ENCODE data around the gene CAMK2D. TPM values are rescaled to one million over a fixed set of nuclear protein-coding genes. Genes with fewer than 3 reads are reported as not detected.

The CAMK2D gene
- polyA plus RNA-seq, 2 of the 4 experiments (the other 2 are of a cell fraction) = 19.1 to 59.9 TPM

- TF ChIP-seq HMGXB4 (CRISPR knock-in tag; IDR thresholded peaks at IDR 0.05; ENCODE audit: borderline replicate concordance) = no peak
Observed at GRCh38 chr4:113677325-113677724, 84.2 kb downstream of the CAMK2D start (continued).

- Histone ChIP-seq H3K27ac (peak overlapping the region; percentile 14 to 33; a peak in 1 of 6 replicates), H3K9me3 (no peaks in the 10 kb centered on the region), H3K4me1 (peaks cover 49% of the 10 kb centered on the region), H3K4me2 (peak overlapping the region; percentile 62), H3K4me3 (no peak overlapping the region)
- no peak for FAIRE-seq
- TF ChIP-seq MAZ (IDR thresholded peaks at IDR 0.05; ENCODE audit: borderline replicate concordance, low read depth, low read length) = no peak
- TF ChIP-seq BCL3 (IDR thresholded peaks at IDR 0.05) = no peak
- no peak for TF ChIP-seq JUNB (IDR thresholded peaks at IDR 0.05)
- no peak for TF ChIP-seq ELK1 (IDR thresholded peaks at IDR 0.05; ENCODE audit: low read depth, low read length)
- no peak for TF ChIP-seq PBX3 (IDR thresholded peaks at IDR 0.05)
- TF ChIP-seq MAX (IDR thresholded peaks at IDR 0.05) = no peak
- TF ChIP-seq USF2 (IDR thresholded peaks at IDR 0.05) = no peak
- CTCF ChIA-PET = no interaction called here
- POLR2A ChIA-PET = no interaction called here
- no peak; a peak in 2 of 6 replicates for ATAC-seq
- 68% methylated on average over 2 of the region's 2 CpGs for WGBS (ENCODE audit: missing lambda C conversion rate)
- no peak for DNase-seq (ENCODE audit: low read depth in 1 of 2, low spot score in 1 of 2)
Observed at GRCh38 chr4:113675731-113676697, 85.5 kb downstream of the CAMK2D start.

GRCh38 chr4:113674733-113675132 is 86.8 kb downstream of the CAMK2D start:
- peak overlapping the region; percentile 62 for H3K4me2 ChIP-seq
- POLR2A ChIA-PET = interaction anchor here (0.6 kb wide), 2 partner anchors 11 to 86 kb away, joined by 3 to 4 read pairs; no protein-coding TSS in a partner anchor
- no peak overlapping the region for H3K4me3 ChIP-seq
- CTCF ChIA-PET = no interaction called here
- H3K27ac ChIP-seq = peak overlapping the region in 1 of 2 experiments; percentile 60; a peak in 2 of 6 replicates
- no peak for TF ChIP-seq CEBPB (IDR thresholded peaks at IDR 0.05)
- no peak for TF ChIP-seq KDM5A (IDR thresholded peaks at IDR 0.05)
- TF ChIP-seq E2F6 (IDR thresholded peaks at IDR 0.05; ENCODE audit: borderline replicate concordance, low read depth) = no peak
- TF ChIP-seq ESRRA (IDR thresholded peaks at IDR 0.05; ENCODE audit: borderline replicate concordance, low read length) = no peak
- TF ChIP-seq PHF8 (IDR thresholded peaks at IDR 0.05; ENCODE audit: borderline replicate concordance, low read depth) = no peak
- TF ChIP-seq EHMT2 (IDR thresholded peaks at IDR 0.05; ENCODE audit: low read depth) = no peak
- TF ChIP-seq NR3C1 (IDR thresholded peaks at IDR 0.05) = no peak
- no peak for TF ChIP-seq SMC3 (IDR thresholded peaks at IDR 0.05)
- no peak for TF ChIP-seq HOXB13 (CRISPR knock-in tag; IDR thresholded peaks at IDR 0.05; ENCODE audit: low read depth)
- TF ChIP-seq HDAC2 (IDR thresholded peaks at IDR 0.05) = no peak
- TF ChIP-seq HEYL (CRISPR knock-in tag; IDR thresholded peaks at IDR 0.05) = no peak
- no peak for TF ChIP-seq CHD2 (IDR thresholded peaks at IDR 0.05; ENCODE audit: low read length, partially characterized antibody)
- WGBS (ENCODE audit: missing lambda C conversion rate) = 24% methylated on average over 2 of the region's 2 CpGs
- FAIRE-seq = no peak
- no peak for DNase-seq (ENCODE audit: low read depth in 1 of 2, low spot score in 1 of 2)
- no peak for ATAC-seq
- H3K4me1 ChIP-seq = peaks cover 49% of the 10 kb centered on the region
- H3K9me3 ChIP-seq = no peaks in the 10 kb centered on the region

Measured in A549 (cell line).